RWPE2 (cell line): ENCODE data around the gene DYNLT2B.

Experiments
- ATAC-seq: fragments of 200-7000 bp; cut with Tn5 transposase; 3 replicates; pipeline ENCODE4 v1.9.1; 2021; ENCODE audit warnings: low read depth
- DNase-seq: peaks from one replicate; pipeline ENCODE4 v3.0.0-alpha.2; 2020; ENCODE audit warnings: low spot score
- H3K27ac ChIP-seq: fragments of 450-650 bp; 2 replicates; pipeline ENCODE4 v1.5.1; 2017; ENCODE audit warnings: mild to moderate bottlenecking; ENCODE audit not compliant: poor library complexity, severe bottlenecking
- H3K27me3 ChIP-seq: fragments of 250-450 bp; sonication (Bioruptor Pico); 2 replicates; pipeline ENCODE4 v1.5.1; 2021; ENCODE audit warnings: mild to moderate bottlenecking, moderate library complexity; ENCODE audit not compliant: insufficient read depth, poor library complexity, severe bottlenecking
- H3K36me3 ChIP-seq: fragments of 250-450 bp; sonication (Bioruptor Pico); 2 replicates; pipeline ENCODE4 v1.5.1; 2020; ENCODE audit warnings: low read depth, mild to moderate bottlenecking, moderate library complexity
- H3K4me1 ChIP-seq: fragments of 250-450 bp; sonication (Bioruptor Pico); 2 replicates; pipeline ENCODE4 v1.5.1; 2021; ENCODE audit warnings: mild to moderate bottlenecking, moderate library complexity; ENCODE audit not compliant: insufficient read depth, poor library complexity, severe bottlenecking
- H3K4me3 ChIP-seq: fragments of 250-450 bp; sonication (Bioruptor Pico); 2 replicates; pipeline ENCODE4 v1.5.1; 2021; ENCODE audit warnings: mild to moderate bottlenecking, moderate library complexity; ENCODE audit not compliant: severe bottlenecking
- H3K9me3 ChIP-seq: fragments of 250-450 bp; sonication (Bioruptor Pico); 2 replicates; pipeline ENCODE4 v1.5.1; 2021; ENCODE audit warnings: mild to moderate bottlenecking, moderate library complexity; ENCODE audit not compliant: severe bottlenecking
- CTCF ChIP-seq: fragments of 450-650 bp; IDR thresholded peaks from one replicate; pipeline ENCODE4 v1.5.1; 2017; ENCODE audit warnings: mild to moderate bottlenecking, moderate library complexity; ENCODE audit not compliant: poor library complexity, severe bottlenecking

The DYNLT2B gene

GRCh38 chr3:196334982-196335381, 16.9 kb upstream of the DYNLT2B start:
- H3K4me1 ChIP-seq, result peaks cover 34% of the 10 kb centered on the region
- no peak overlapping the region for H3K4me3 ChIP-seq
- H3K27me3 ChIP-seq, result no peaks in the 10 kb centered on the region
- no peaks in the 10 kb centered on the region for H3K36me3 ChIP-seq
- H3K27ac ChIP-seq, result no peak overlapping the region
- ATAC-seq (no peak), DNase-seq (no peak)
- no peak for TF ChIP-seq CTCF
- H3K9me3 ChIP-seq, result no peaks in the 10 kb centered on the region

GRCh38 chr3:196332168-196332567, 14.1 kb upstream of the DYNLT2B start:
- Histone ChIP-seq H3K4me3 (no peak overlapping the region), H3K4me1 (peaks cover 10% of the 10 kb centered on the region), H3K36me3 (no peaks in the 10 kb centered on the region), H3K27me3 (no peaks in the 10 kb centered on the region), H3K27ac (no peak overlapping the region), H3K9me3 (no peaks in the 10 kb centered on the region)
- TF ChIP-seq CTCF, result no peak
- DNase-seq (no peak), ATAC-seq (no peak)

GRCh38 chr3:196327405-196327804, 9.4 kb upstream of the DYNLT2B start:
- no peak for TF ChIP-seq CTCF
- ATAC-seq (no peak), DNase-seq (no peak)
- no peaks in the 10 kb centered on the region for H3K4me1 ChIP-seq
- H3K27ac ChIP-seq, result no peak overlapping the region
- H3K27me3 ChIP-seq, result no peaks in the 10 kb centered on the region
- no peaks in the 10 kb centered on the region for H3K9me3 ChIP-seq
- no peak overlapping the region for H3K4me3 ChIP-seq
- H3K36me3 ChIP-seq, result no peaks in the 10 kb centered on the region

GRCh38 chr3:196326936-196327335, 8.9 kb upstream of the DYNLT2B start:
- DNase-seq (no peak), ATAC-seq (no peak)
- Histone ChIP-seq H3K4me1 (no peaks in the 10 kb centered on the region), H3K36me3 (no peaks in the 10 kb centered on the region), H3K9me3 (no peaks in the 10 kb centered on the region), H3K27me3 (no peaks in the 10 kb centered on the region), H3K4me3 (no peak overlapping the region), H3K27ac (no peak overlapping the region)
- TF ChIP-seq CTCF, result no peak

GRCh38 chr3:196323691-196324090, 5.7 kb upstream of the DYNLT2B start:
- Histone ChIP-seq H3K9me3 (no peaks in the 10 kb centered on the region), H3K4me3 (no peak overlapping the region), H3K4me1 (peaks cover 11% of the 10 kb centered on the region), H3K27ac (no peak overlapping the region), H3K36me3 (no peaks in the 10 kb centered on the region), H3K27me3 (no peaks in the 10 kb centered on the region)
- DNase-seq (no peak), ATAC-seq (no peak)
- no peak for TF ChIP-seq CTCF
